Hepatocyte (in vitro differentiated cells): ENCODE measurements around the gene MOG. TPM values are rescaled to one million over a fixed set of nuclear protein-coding genes. Genes with fewer than 3 reads are reported as not detected.

Experiments
- DNase-seq: peaks from one replicate; pipeline ENCODE4 v3.0.0-alpha.2; 2016; ENCODE audit warnings: low spot score
- H2AFZ ChIP-seq: fragments of 200-600 bp; sonication (generic); 2 replicates; pipeline ENCODE4 v1.6.0; 2016; ENCODE audit warnings: antibody characterized with exemption, mild to moderate bottlenecking
- H3K27ac ChIP-seq: fragments of 200-600 bp; sonication (generic); 2 replicates; pipeline ENCODE4 v1.5.1; 2016; ENCODE audit warnings: mild to moderate bottlenecking
- H3K27me3 ChIP-seq: fragments of 200-600 bp; sonication (generic); 2 replicates; pipeline ENCODE4 v1.6.1; 2016
- H3K36me3 ChIP-seq: fragments of 200-600 bp; sonication (generic); replicated peaks from 2 replicates; pipeline ENCODE4 v1.5.1; 2016; ENCODE audit warnings: low read depth; ENCODE audit not compliant: insufficient read depth
- H3K4me1 ChIP-seq: fragments of 200-600 bp; sonication (generic); 2 replicates; pipeline ENCODE4 v1.5.1; 2016; ENCODE audit warnings: mild to moderate bottlenecking, moderate library complexity; ENCODE audit not compliant: insufficient read depth
- H3K4me2 ChIP-seq: fragments of 200-600 bp; sonication (generic); 2 replicates; pipeline ENCODE4 v1.6.0; 2016
- H3K4me3 ChIP-seq: fragments of 200-600 bp; sonication (generic); 2 replicates; pipeline ENCODE4 v1.5.1; 2016; ENCODE audit warnings: mild to moderate bottlenecking
- H3K79me2 ChIP-seq: fragments of 200-600 bp; sonication (generic); 2 replicates; pipeline ENCODE4 v1.6.0; 2017; ENCODE audit warnings: mild to moderate bottlenecking
- H3K9me2 ChIP-seq: fragments of 200-600 bp; sonication (generic); replicated peaks from 2 replicates; pipeline ENCODE4 v1.6.0; 2017; ENCODE audit warnings: mild to moderate bottlenecking; ENCODE audit not compliant: insufficient read depth
- H3K9me3 ChIP-seq: fragments of 200-600 bp; sonication (generic); 2 replicates; pipeline ENCODE4 v1.5.1; 2016; ENCODE audit warnings: low read depth, mild to moderate bottlenecking
- H4K20me1 ChIP-seq: fragments of 200-600 bp; sonication (generic); 2 replicates; pipeline ENCODE4 v1.6.0; 2016; ENCODE audit warnings: mild to moderate bottlenecking; ENCODE audit not compliant: insufficient read depth, poor library complexity, severe bottlenecking
- CTCF ChIP-seq: fragments of 200-600 bp; sonication (generic); IDR thresholded peaks from 2 replicates; pipeline ENCODE4 v1.5.1; 2016; ENCODE audit warnings: antibody characterized with exemption, mild to moderate bottlenecking; ENCODE audit not compliant: poor library complexity
- EZH2 ChIP-seq: fragments of 200-600 bp; sonication (generic); IDR thresholded peaks from 2 replicates; pipeline ENCODE4 v1.6.1; 2016; ENCODE audit warnings: antibody characterized with exemption, mild to moderate bottlenecking, borderline replicate concordance
- EZH2phosphoT487 ChIP-seq: fragments of 200-600 bp; sonication (generic); IDR thresholded peaks from one replicate; pipeline ENCODE4 v1.6.1; 2018; ENCODE audit warnings: antibody characterized with exemption, mild to moderate bottlenecking, low read depth, moderate library complexity; ENCODE audit not compliant: unreplicated experiment, severe bottlenecking
- WGBS: methylation state at CpG from one replicate; pipeline ENCODE4 v1.1.6; 2016; ENCODE audit warnings: low lambda C conversion rate; ENCODE audit errors: missing lambda C conversion rate; 5-methylcytosine and 5-hydroxymethylcytosine counted together
- polyA plus RNA-seq: library from polyadenylated mRNA; unstranded; fragments of >200 nt; fragmentation: Nextera tagmentation; extraction: Ambion mirVana; gene quantifications from 2 replicates; pipeline ENCODE4 v1.2.1, GENCODE V29; 2016
- total RNA-seq: library from RNA; depleted of rRNA; stranded (reverse); fragments of >200 nt; gene quantifications from 2 replicates; pipeline ENCODE4 v1.2.3, GENCODE V29; 2014

The MOG gene
- total and polyA plus RNA-seq, 2 experiments from 2014 or later = not detected

GRCh38 chr6:29631209-29631810 lies 25.6 kb upstream of the MOG start:
- DNase-seq = peak; percentile 38
- Histone ChIP-seq H3K4me3 (no peak overlapping the region), H3K27ac (no peak overlapping the region), H3K36me3 (no peaks in the 10 kb centered on the region), H3K79me2 (no peaks in the 10 kb centered on the region), H2AFZ (no peak overlapping the region), H3K4me1 (peaks cover 16% of the 10 kb centered on the region), H3K9me3 (no peaks in the 10 kb centered on the region), H3K9me2 (no peaks in the 10 kb centered on the region), H3K4me2 (peak overlapping the region; percentile 84), H3K27me3 (peaks cover 13% of the 10 kb centered on the region), H4K20me1 (no peaks in the 10 kb centered on the region)
- TF ChIP-seq EZH2 (no peak), EZH2phosphoT487 (no peak), CTCF (no peak)
- WGBS = 30% methylated on average over 14 of the region's 14 CpGs

DNA sequence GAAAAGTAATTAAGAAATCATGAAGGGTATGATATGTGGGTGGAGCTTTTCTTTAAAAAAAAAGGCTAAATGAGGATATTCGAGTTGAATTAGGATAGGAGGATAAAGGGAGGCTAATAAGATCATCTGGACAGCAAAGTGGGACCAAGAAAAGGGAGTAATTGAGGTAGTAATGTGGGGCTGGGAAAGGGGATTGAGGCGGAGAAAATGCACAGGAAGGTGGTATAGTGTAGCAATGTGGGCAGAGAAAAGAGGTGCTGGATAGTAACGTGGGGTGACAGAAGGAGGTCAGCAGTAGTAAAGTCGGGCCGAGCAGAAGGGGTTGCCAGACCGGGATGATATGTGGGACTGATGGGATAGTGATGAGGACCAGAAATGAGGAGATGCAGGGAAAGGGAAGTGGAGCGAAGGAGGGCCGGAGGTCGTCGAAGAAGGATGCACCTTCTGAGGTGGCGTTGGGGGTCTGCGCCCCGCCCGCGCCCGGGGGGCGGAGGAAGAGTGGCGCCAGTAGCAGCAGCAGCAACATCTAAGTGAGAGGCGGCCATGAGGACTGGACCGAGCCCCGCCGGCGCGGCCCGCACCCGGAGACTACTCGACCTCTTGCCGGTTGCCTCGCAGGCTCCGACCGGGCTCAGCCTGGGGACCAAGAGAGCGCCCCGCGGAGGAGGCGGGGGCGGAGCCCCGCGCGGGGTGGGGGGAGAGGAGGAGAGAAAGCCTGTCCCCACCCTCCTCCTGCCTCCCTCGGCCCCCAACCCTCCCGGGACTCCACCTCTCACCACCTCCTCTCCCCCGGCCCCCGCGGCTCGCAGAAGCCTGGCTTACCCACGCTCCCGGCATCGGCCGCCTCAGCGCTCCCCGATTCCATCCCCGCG lies 24.8 kb upstream of the MOG start:
- no peaks in the 10 kb centered on the region for H3K36me3 ChIP-seq
- H3K27ac ChIP-seq = peak overlapping the region; percentile 66
- H3K27me3 ChIP-seq = peaks cover 13% of the 10 kb centered on the region
- DNase-seq = peak; percentile 78
- H3K79me2 ChIP-seq = no peaks in the 10 kb centered on the region
- peak overlapping the region; percentile 53 for H3K4me3 ChIP-seq
- H3K9me3 ChIP-seq = no peaks in the 10 kb centered on the region
- no peak for TF ChIP-seq EZH2phosphoT487
- TF ChIP-seq EZH2 = no peak
- peak overlapping the region; percentile 70 for H2AFZ ChIP-seq
- no peaks in the 10 kb centered on the region for H3K9me2 ChIP-seq
- peak overlapping the region; percentile 84 for H3K4me2 ChIP-seq
- no peaks in the 10 kb centered on the region for H4K20me1 ChIP-seq
- WGBS = 4% methylated on average over 17 of the region's 53 CpGs
- H3K4me1 ChIP-seq = peaks cover 15% of the 10 kb centered on the region

DNA sequence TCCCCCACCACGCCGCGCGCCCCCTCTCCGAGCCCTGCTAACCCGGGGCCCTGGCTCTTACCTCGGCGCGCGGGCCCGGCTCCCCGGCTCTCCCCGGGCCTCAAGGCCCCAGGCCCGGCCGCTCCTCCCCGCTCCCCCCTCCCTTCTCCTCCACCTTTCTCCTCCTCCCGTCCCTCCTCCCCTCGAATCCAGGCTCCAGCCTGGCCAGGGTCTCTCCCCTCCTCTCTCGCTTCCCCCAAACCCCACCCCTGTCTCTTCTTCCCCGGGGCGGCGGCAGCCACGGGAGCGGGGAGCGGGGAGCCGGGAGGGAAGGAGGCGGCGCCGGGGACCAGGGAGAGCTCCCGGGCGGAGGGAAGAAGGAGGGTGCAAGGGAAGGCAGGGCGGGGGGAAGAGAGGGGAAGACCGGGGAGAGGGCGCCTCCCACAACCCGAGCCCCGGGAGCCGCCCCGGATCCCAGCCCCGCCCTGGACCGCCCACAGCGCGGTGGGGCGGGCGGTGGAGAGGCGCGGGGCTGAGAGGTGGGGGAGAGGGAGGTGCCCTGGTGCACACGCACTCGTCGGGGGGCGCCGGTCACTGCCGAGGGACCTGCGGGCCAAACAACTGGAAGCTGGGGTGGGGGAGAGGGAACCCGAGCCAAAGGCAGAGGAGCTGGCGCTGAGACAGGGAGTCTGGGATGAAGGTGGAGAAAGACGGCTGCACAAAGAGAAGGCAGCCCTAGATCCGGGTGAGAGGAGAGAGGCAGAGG lies 23.9 kb upstream of the MOG start, which contains the start of gene GABBR1:
Gene GABBR1 (minus strand): TSS at position 395 of the 745 bp plus-strand sequence. CDS start 798 bp downstream, outside the sequence.
- Histone ChIP-seq H2AFZ (peak within 1 kb of the TSS; percentile 94), H3K27me3 (peaks cover 9% of the 10 kb centered on the region), H3K9me2 (no peaks in the 10 kb centered on the region), H4K20me1 (no peaks in the 10 kb centered on the region), H3K9me3 (no peaks in the 10 kb centered on the region), H3K4me2 (peak within 1 kb of the TSS; percentile 84), H3K4me3 (peak within 1 kb of the TSS; percentile 53), H3K4me1 (peaks cover 13% of the 10 kb centered on the region), H3K36me3 (no peaks in the 10 kb centered on the region), H3K27ac (peak within 1 kb of the TSS; percentile 75), H3K79me2 (no peaks in the 10 kb centered on the region)
- WGBS = 0% methylated on average over 7 of the region's 57 CpGs
- TF ChIP-seq EZH2 = no peak
- TF ChIP-seq CTCF = no peak
- TF ChIP-seq EZH2phosphoT487 = no peak
- peak; percentile 95 for DNase-seq
